ENCODE data around the gene TRAPPC12.

The TRAPPC12 gene

GRCh38 chr2:3460156-3460555, 80.7 kb downstream of the TRAPPC12 start:
- TF ChIP-seq GATA2 (IDR thresholded peaks at IDR 0.05; ENCODE audit: low read depth, low read length) (no peak), GATA3 (IDR thresholded peaks at IDR 0.05; ENCODE audit: low read depth, low read length) (no peak)

- TF ChIP-seq GATA3 (IDR thresholded peaks at IDR 0.05; ENCODE audit: low read depth, low read length) (no peak), GATA2 (IDR thresholded peaks at IDR 0.05; ENCODE audit: low read depth, low read length) (no peak)
These were observed 81.6 kb downstream of the TRAPPC12 start for GRCh38 chr2:3460831-3461800.

GRCh38 chr2:3461801-3462492, 82.5 kb downstream of the TRAPPC12 start:
- no peak for TF ChIP-seq GATA2 (IDR thresholded peaks at IDR 0.05; ENCODE audit: low read depth, low read length)

- TF ChIP-seq GATA2 (IDR thresholded peaks at IDR 0.05; ENCODE audit: low read depth, low read length): no peak
- TF ChIP-seq GATA3 (IDR thresholded peaks at IDR 0.05; ENCODE audit: low read depth, low read length): no peak
These were observed 83.1 kb downstream of the TRAPPC12 start for GRCh38 chr2:3462493-3463104.

GRCh38 chr2:3463186-3463835, 83.8 kb downstream of the TRAPPC12 start:
- no peak for TF ChIP-seq GATA2 (IDR thresholded peaks at IDR 0.05; ENCODE audit: low read depth, low read length)
- TF ChIP-seq GATA3 (IDR thresholded peaks at IDR 0.05; ENCODE audit: low read depth, low read length): no peak

GRCh38 chr2:3463944-3464343, 84.5 kb downstream of the TRAPPC12 start:
- TF ChIP-seq GATA3 (IDR thresholded peaks at IDR 0.05; ENCODE audit: low read depth, low read length) (no peak), GATA2 (IDR thresholded peaks at IDR 0.05; ENCODE audit: low read depth, low read length) (no peak)

GRCh38 chr2:3464401-3465005, 85.0 kb downstream of the TRAPPC12 start:
- TF ChIP-seq GATA2 (IDR thresholded peaks at IDR 0.05; ENCODE audit: low read depth, low read length) (no peak), GATA3 (IDR thresholded peaks at IDR 0.05; ENCODE audit: low read depth, low read length) (no peak)

GRCh38 chr2:3465328-3465727, 85.8 kb downstream of the TRAPPC12 start:
- TF ChIP-seq GATA2 (IDR thresholded peaks at IDR 0.05; ENCODE audit: low read depth, low read length): no peak
- TF ChIP-seq GATA3 (IDR thresholded peaks at IDR 0.05; ENCODE audit: low read depth, low read length): no peak

GRCh38 chr2:3465844-3466481, 86.5 kb downstream of the TRAPPC12 start:
- TF ChIP-seq GATA2 (IDR thresholded peaks at IDR 0.05; ENCODE audit: low read depth, low read length) (no peak), GATA3 (IDR thresholded peaks at IDR 0.05; ENCODE audit: low read depth, low read length) (no peak)

- TF ChIP-seq GATA3 (IDR thresholded peaks at IDR 0.05; ENCODE audit: low read depth, low read length): no peak
- no peak for TF ChIP-seq GATA2 (IDR thresholded peaks at IDR 0.05; ENCODE audit: low read depth, low read length)
These were observed 87.0 kb downstream of the TRAPPC12 start for GRCh38 chr2:3466482-3466863.

- TF ChIP-seq GATA2 (IDR thresholded peaks at IDR 0.05; ENCODE audit: low read depth, low read length) (no peak), GATA3 (IDR thresholded peaks at IDR 0.05; ENCODE audit: low read depth, low read length) (no peak)
These were observed 87.5 kb downstream of the TRAPPC12 start for GRCh38 chr2:3466966-3467365.

- TF ChIP-seq GATA3 (IDR thresholded peaks at IDR 0.05; ENCODE audit: low read depth, low read length) (no peak), GATA2 (IDR thresholded peaks at IDR 0.05; ENCODE audit: low read depth, low read length) (no peak)
These were observed 88.2 kb downstream of the TRAPPC12 start for GRCh38 chr2:3467654-3468053.

GRCh38 chr2:3468296-3468988, 88.9 kb downstream of the TRAPPC12 start:
- TF ChIP-seq GATA2 (IDR thresholded peaks at IDR 0.05; ENCODE audit: low read depth, low read length) (no peak), GATA3 (IDR thresholded peaks at IDR 0.05; ENCODE audit: low read depth, low read length) (no peak)

All from SH-SY5Y (cell line).